Dermis microvascular lymphatic vessel endothelial cell (primary cell): ENCODE data around the gene PITX1. TPM values are rescaled to one million over a fixed set of nuclear protein-coding genes. Genes with fewer than 3 reads are reported as not detected.

Experiments used
- total RNA-seq: library from RNA; depleted of rRNA; stranded (reverse); fragments of >200 nt; gene quantifications from 2 replicates; pipeline ENCODE4 v1.2.1, GENCODE V29; 2014

The PITX1 gene
- total RNA-seq, 1 donor from 2014 or later, result not detected

Other genes starting within 250 kb of the PITX1 start
- 36.8 and 43.1 TPM in 2 replicates for gene C5orf24, start 188.3 kb downstream of the PITX1 start, total RNA-seq
- gene TXNDC15, start 159.9 kb downstream of the PITX1 start, total RNA-seq, result 61.9 and 114 TPM in 2 replicates
- gene PCBD2, start 129.1 kb downstream of the PITX1 start, total RNA-seq, result 4.2 and 4.7 TPM in 2 replicates
- gene CATSPER3, start 66.3 kb downstream of the PITX1 start, total RNA-seq, result under 0.01 and 0.13 TPM in 2 replicates